Naive thymus-derived CD4-positive, alpha-beta T cell (primary cell): ENCODE data around the gene CLIC3. TPM values are rescaled to one million over a fixed set of nuclear protein-coding genes. Genes with fewer than 3 reads are reported as not detected.

Experiments
- polyA plus RNA-seq, 2 donors: library from polyadenylated mRNA; unstranded; fragments of 300-500 nt; fragmentation: Illumina TruSeq; gene quantifications; one replicate each; pipeline ENCODE4 v1.2.3, GENCODE V29; 2021
- total RNA-seq, 6 experiments: library from RNA in 5 of 6; stranded (reverse) in 5 of 6; gene quantifications; 1 replicate in 5 of 6; 2 replicates in 1 of 6; pipeline ENCODE4 v1.2.3 and lab custom pipeline; 2021 to 2026

CLIC3 gene
- total and polyA plus RNA-seq, 7 experiments from 2014 or later = 0.31 to 13.0 (median 0.64) TPM; not detected in 1

Other genes starting within 250 kb of the CLIC3 start
Only the 30 nearest of the 38 such genes appear.
- 10 to 100 TPM; 27.2 to 54.9 (median 36.2) TPM for gene TMEM141, start 205.2 kb downstream of the CLIC3 start, total RNA-seq
- 10 to 100 TPM; 28.2 to 30.6 TPM for gene TMEM141, start 205.2 kb downstream of the CLIC3 start, polyA plus RNA-seq
- 1 to 10 TPM in 4 of 5 experiments, under 1 TPM in 1; 0.36 to 6.6 (median 3.0) TPM for gene CCDC183, start 200.2 kb downstream of the CLIC3 start, total RNA-seq
- under 1 TPM; 0.35 to 0.62 TPM for gene CCDC183, start 200.2 kb downstream of the CLIC3 start, polyA plus RNA-seq
- gene RABL6, start 188.6 kb downstream of the CLIC3 start, total RNA-seq = 100 to 1,000 TPM in 1 of 5 experiments, 10 to 100 TPM in 4; 59.6 to 100 (median 60.9) TPM
- 10 to 100 TPM in 1 of 2 donors, 1 to 10 TPM in 1; 9.4 to 17.4 TPM for gene RABL6, start 188.6 kb downstream of the CLIC3 start, polyA plus RNA-seq
- gene AJM1, start 154.1 kb downstream of the CLIC3 start, total RNA-seq = 1 to 10 TPM in 3 of 5 experiments, under 1 TPM in 2; 0.81 to 7.5 (median 1.8) TPM
- gene AJM1, start 154.1 kb downstream of the CLIC3 start, polyA plus RNA-seq = under 1 TPM in 1 of 2 donors, not detected in 1; 0.04 TPM
- gene PHPT1, start 147.2 kb downstream of the CLIC3 start, total RNA-seq = 100 to 1,000 TPM in 1 of 5 experiments, 10 to 100 TPM in 4; 17.7 to 167 (median 27.7) TPM
- gene PHPT1, start 147.2 kb downstream of the CLIC3 start, polyA plus RNA-seq = 10 to 100 TPM; 57.0 to 75.7 TPM
- 10 to 100 TPM in 1 of 5 experiments, 1 to 10 TPM in 4; 3.7 to 27.7 (median 6.1) TPM for gene MAMDC4, start 144.2 kb downstream of the CLIC3 start, total RNA-seq
- under 1 TPM in 1 of 2 donors, not detected in 1; 0.22 TPM for gene MAMDC4, start 144.2 kb downstream of the CLIC3 start, polyA plus RNA-seq
- 100 to 1,000 TPM; 224 to 369 (median 283) TPM for gene EDF1, start 130.3 kb downstream of the CLIC3 start, total RNA-seq
- 100 to 1,000 TPM; 337 to 404 TPM for gene EDF1, start 130.3 kb downstream of the CLIC3 start, polyA plus RNA-seq
- gene TRAF2, start 110.1 kb downstream of the CLIC3 start, total RNA-seq = 10 to 100 TPM; 14.6 to 72.8 (median 29.6) TPM
- gene TRAF2, start 110.1 kb downstream of the CLIC3 start, polyA plus RNA-seq = 10 to 100 TPM; 11.9 to 29.1 TPM
- gene FBXW5, start 51.8 kb downstream of the CLIC3 start, total RNA-seq = 100 to 1,000 TPM in 1 of 5 experiments, 10 to 100 TPM in 4; 54.3 to 105 (median 94.5) TPM
- 100 to 1,000 TPM in 1 of 2 donors, 10 to 100 TPM in 1; 59.1 to 113 TPM for gene FBXW5, start 51.8 kb downstream of the CLIC3 start, polyA plus RNA-seq
- 1 to 10 TPM in 3 of 5 experiments, under 1 TPM in 2; 0.77 to 3.6 (median 1.4) TPM for gene C8G, start 51.3 kb downstream of the CLIC3 start, total RNA-seq
- gene C8G, start 51.3 kb downstream of the CLIC3 start, polyA plus RNA-seq = not detected
- 1 to 10 TPM in 4 of 5 experiments, under 1 TPM in 1; 0.89 to 4.9 (median 2.6) TPM for gene LCN12, start 44.3 kb downstream of the CLIC3 start, total RNA-seq
- gene LCN12, start 44.3 kb downstream of the CLIC3 start, polyA plus RNA-seq = not detected
- 10 to 100 TPM in 1 of 5 experiments, 1 to 10 TPM in 3, under 1 TPM in 1; 0.97 to 68.7 (median 4.3) TPM for gene PTGDS, start 19.1 kb downstream of the CLIC3 start, total RNA-seq
- gene PTGDS, start 19.1 kb downstream of the CLIC3 start, polyA plus RNA-seq = not detected
- gene LCNL1, start 13.6 kb downstream of the CLIC3 start, total RNA-seq = 1 to 10 TPM in 1 of 5 experiments, under 1 TPM in 2, not detected in 2; 0.12 to 1.9 (median 0.13) TPM
- not detected for gene LCNL1, start 13.6 kb downstream of the CLIC3 start, polyA plus RNA-seq
- gene PAXX, start 4.1 kb downstream of the CLIC3 start, total RNA-seq = 10 to 100 TPM; 54.8 to 78.2 (median 68.0) TPM
- gene PAXX, start 4.1 kb downstream of the CLIC3 start, polyA plus RNA-seq = 10 to 100 TPM; 49.3 to 59.1 TPM
- gene ABCA2, start 31.7 kb upstream of the CLIC3 start, total RNA-seq = 100 to 1,000 TPM in 1 of 5 experiments, 10 to 100 TPM in 4; 18.4 to 112 (median 26.7) TPM
- gene ABCA2, start 31.7 kb upstream of the CLIC3 start, polyA plus RNA-seq = 1 to 10 TPM; 1.8 to 2.5 TPM
- gene FUT7, start 35.5 kb upstream of the CLIC3 start, total RNA-seq = 1 to 10 TPM in 1 of 5 experiments, under 1 TPM in 3, not detected in 1; 0.27 to 4.6 (median 0.50) TPM
- under 1 TPM; 0.06 to 0.25 TPM for gene FUT7, start 35.5 kb upstream of the CLIC3 start, polyA plus RNA-seq
- gene NPDC1, start 49.6 kb upstream of the CLIC3 start, total RNA-seq = 10 to 100 TPM in 2 of 5 experiments, 1 to 10 TPM in 3; 2.3 to 37.5 (median 7.4) TPM
- 1 to 10 TPM in 1 of 2 donors, under 1 TPM in 1; 0.36 to 1.2 TPM for gene NPDC1, start 49.6 kb upstream of the CLIC3 start, polyA plus RNA-seq
- gene ENTPD2, start 57.5 kb upstream of the CLIC3 start, total RNA-seq = not detected
- not detected for gene ENTPD2, start 57.5 kb upstream of the CLIC3 start, polyA plus RNA-seq
- gene SAPCD2, start 74.0 kb upstream of the CLIC3 start, total RNA-seq = 10 to 100 TPM in 1 of 5 experiments, 1 to 10 TPM in 1, under 1 TPM in 3; 0.16 to 22.1 (median 0.74) TPM
- gene SAPCD2, start 74.0 kb upstream of the CLIC3 start, polyA plus RNA-seq = under 1 TPM in 1 of 2 donors, not detected in 1; 0.18 TPM
- gene UAP1L1, start 80.9 kb upstream of the CLIC3 start, total RNA-seq = 10 to 100 TPM; 11.6 to 27.6 (median 15.2) TPM
- 1 to 10 TPM in 1 of 2 donors, under 1 TPM in 1; 0.71 to 1.4 TPM for gene UAP1L1, start 80.9 kb upstream of the CLIC3 start, polyA plus RNA-seq
- 10 to 100 TPM; 57.3 to 74.2 (median 70.2) TPM for gene MAN1B1, start 90.4 kb upstream of the CLIC3 start, total RNA-seq
- gene MAN1B1, start 90.4 kb upstream of the CLIC3 start, polyA plus RNA-seq = 10 to 100 TPM; 36.0 to 51.2 TPM
- 100 to 1,000 TPM; 235 to 328 (median 298) TPM for gene DPP7, start 118.2 kb upstream of the CLIC3 start, total RNA-seq
- gene DPP7, start 118.2 kb upstream of the CLIC3 start, polyA plus RNA-seq = 100 to 1,000 TPM in 1 of 2 donors, 10 to 100 TPM in 1; 86.9 to 120 TPM
- not detected for gene GRIN1, start 142.6 kb upstream of the CLIC3 start, total RNA-seq
- not detected for gene GRIN1, start 142.6 kb upstream of the CLIC3 start, polyA plus RNA-seq
- gene LRRC26, start 173.5 kb upstream of the CLIC3 start, total RNA-seq = under 1 TPM in 1 of 5 experiments, not detected in 4; 0.42 TPM
- gene LRRC26, start 173.5 kb upstream of the CLIC3 start, polyA plus RNA-seq = not detected
- gene TMEM210, start 175.5 kb upstream of the CLIC3 start, total RNA-seq = not detected
- not detected for gene TMEM210, start 175.5 kb upstream of the CLIC3 start, polyA plus RNA-seq
- 100 to 1,000 TPM in 4 of 5 experiments, 10 to 100 TPM in 1; 77.3 to 147 (median 134) TPM for gene ANAPC2, start 192.0 kb upstream of the CLIC3 start, total RNA-seq
- gene ANAPC2, start 192.0 kb upstream of the CLIC3 start, polyA plus RNA-seq = 1 to 10 TPM; 7.4 to 7.8 TPM
- 10 to 100 TPM; 37.9 to 75.6 (median 46.8) TPM for gene SSNA1, start 192.1 kb upstream of the CLIC3 start, total RNA-seq
- 100 to 1,000 TPM; 106 to 133 TPM for gene SSNA1, start 192.1 kb upstream of the CLIC3 start, polyA plus RNA-seq
- 10 to 100 TPM in 1 of 5 experiments, 1 to 10 TPM in 4; 7.1 to 13.5 (median 8.5) TPM for gene TPRN, start 204.2 kb upstream of the CLIC3 start, total RNA-seq
- gene TPRN, start 204.2 kb upstream of the CLIC3 start, polyA plus RNA-seq = under 1 TPM; 0.35 to 0.54 TPM
- gene TMEM203, start 209.1 kb upstream of the CLIC3 start, total RNA-seq = 10 to 100 TPM; 22.6 to 43.2 (median 34.7) TPM
- 100 to 1,000 TPM; 156 to 172 TPM for gene TMEM203, start 209.1 kb upstream of the CLIC3 start, polyA plus RNA-seq
- gene NDOR1, start 209.1 kb upstream of the CLIC3 start, total RNA-seq = 10 to 100 TPM; 32.2 to 42.0 (median 34.0) TPM
- gene NDOR1, start 209.1 kb upstream of the CLIC3 start, polyA plus RNA-seq = 10 to 100 TPM in 1 of 2 donors, 1 to 10 TPM in 1; 4.5 to 10.3 TPM